ENCODE results near the gene MUC4. TPM values are rescaled to one million over a fixed set of nuclear protein-coding genes. Genes with fewer than 3 reads are reported as not detected.

MUC4 gene
- polyA plus RNA-seq, 1 donor from 2014 or later, result not detected

- H3K27ac ChIP-seq (ENCODE audit: low read length), result no peak overlapping the region
- H4K20me1 ChIP-seq (ENCODE audit: insufficient read depth), result no peaks in the 10 kb centered on the region
- no peak overlapping the region for H2AFZ ChIP-seq (ENCODE audit: low read depth, low read length)
- no peaks in the 10 kb centered on the region for H3K9me2 ChIP-seq (ENCODE audit: insufficient read depth, low read length)
- H3K4me2 ChIP-seq (ENCODE audit: low read length), result no peak overlapping the region
- H3K4me3 ChIP-seq (ENCODE audit: low read length), result no peak overlapping the region
- H3K27me3 ChIP-seq (ENCODE audit: insufficient read depth, low read depth, low read length), result no peaks in the 10 kb centered on the region
- no peaks in the 10 kb centered on the region for H3F3A ChIP-seq (ENCODE audit: insufficient read depth, low read length, poor library complexity, severe bottlenecking)
- TF ChIP-seq MXI1 (conservative IDR thresholded peaks at IDR 0.05; ENCODE audit: poor library complexity, severe bottlenecking) (no peak), REST (IDR thresholded peaks at IDR 0.05; ENCODE audit: borderline replicate concordance) (no peak), EZH2 (IDR thresholded peaks at IDR 0.05; ENCODE audit: borderline replicate concordance, insufficient read depth, low read length, poor library complexity, severe bottlenecking) (no peak), CTCF (IDR thresholded peaks at IDR 0.05; ENCODE audit: poor library complexity, severe bottlenecking) (no peak), SMC3 (conservative IDR thresholded peaks at IDR 0.05; ENCODE audit: poor library complexity) (no peak), RAD21 (conservative IDR thresholded peaks at IDR 0.05) (no peak), EP300 (conservative IDR thresholded peaks at IDR 0.05; ENCODE audit: poor library complexity, severe bottlenecking) (no peak), POLR2AphosphoS5 (IDR thresholded peaks at IDR 0.05) (no peak), TAF1 (IDR thresholded peaks at IDR 0.05; ENCODE audit: low read depth) (no peak)
- H3K36me3 ChIP-seq (ENCODE audit: insufficient read depth, low read length), result peaks cover 10% of the 10 kb centered on the region
- no peaks in the 10 kb centered on the region for H3K79me2 ChIP-seq (replicated peaks; ENCODE audit: insufficient read depth, low read length)
- H3K9ac ChIP-seq (ENCODE audit: low read length), result no peak overlapping the region
- H3K9me3 ChIP-seq (ENCODE audit: low read length), result peaks cover 5% of the 10 kb centered on the region
Measured at GRCh38 chr3:195859846-195860411, 48.2 kb upstream of the MUC4 start.

GRCh38 chr3:195859061-195859845 is 47.5 kb upstream of the MUC4 start:
- Histone ChIP-seq H3K27me3 (ENCODE audit: insufficient read depth, low read depth, low read length) (no peaks in the 10 kb centered on the region), H4K20me1 (ENCODE audit: insufficient read depth) (no peaks in the 10 kb centered on the region), H3K9ac (ENCODE audit: low read length) (no peak overlapping the region), H3F3A (ENCODE audit: insufficient read depth, low read length, poor library complexity, severe bottlenecking) (no peaks in the 10 kb centered on the region), H3K9me2 (ENCODE audit: insufficient read depth, low read length) (no peaks in the 10 kb centered on the region), H2AFZ (ENCODE audit: low read depth, low read length) (no peak overlapping the region), H3K9me3 (ENCODE audit: low read length) (peaks cover 4% of the 10 kb centered on the region), H3K79me2 (replicated peaks; ENCODE audit: insufficient read depth, low read length) (no peaks in the 10 kb centered on the region), H3K4me2 (ENCODE audit: low read length) (no peak overlapping the region), H3K4me3 (ENCODE audit: low read length) (no peak overlapping the region), H3K27ac (ENCODE audit: low read length) (no peak overlapping the region), H3K36me3 (ENCODE audit: insufficient read depth, low read length) (peaks cover 10% of the 10 kb centered on the region)
- TF ChIP-seq SMC3 (conservative IDR thresholded peaks at IDR 0.05; ENCODE audit: poor library complexity) (peak; percentile 52), EP300 (conservative IDR thresholded peaks at IDR 0.05; ENCODE audit: poor library complexity, severe bottlenecking) (no peak), RAD21 (conservative IDR thresholded peaks at IDR 0.05) (peak; percentile 48), EZH2 (IDR thresholded peaks at IDR 0.05; ENCODE audit: borderline replicate concordance, insufficient read depth, low read length, poor library complexity, severe bottlenecking) (no peak), CTCF (IDR thresholded peaks at IDR 0.05; ENCODE audit: poor library complexity, severe bottlenecking) (peak; percentile 69), MXI1 (conservative IDR thresholded peaks at IDR 0.05; ENCODE audit: poor library complexity, severe bottlenecking) (no peak)
